GM23248 (cell line): ENCODE measurements around the gene PTGER3. TPM values are rescaled to one million over a fixed set of nuclear protein-coding genes. Genes with fewer than 3 reads are reported as not detected.
"Not testable (repeated sequence)": the region's sequence is repeated elsewhere in the genome, so short reads cannot be mapped to it uniquely, and the experiment has no call there.

Experiments
- DNase-seq: peaks from one replicate; pipeline ENCODE4 v3.0.0-alpha.2; 2015
- H2AFZ ChIP-seq: fragments of 200-600 bp; sonication (generic); 2 replicates; pipeline ENCODE4 v1.6.1; 2016; ENCODE audit warnings: antibody characterized with exemption
- H3F3A ChIP-seq: fragments of 200-600 bp; sonication (generic); 2 replicates; pipeline ENCODE4 v1.6.1; 2016; ENCODE audit warnings: mild to moderate bottlenecking, antibody characterized with exemption, mixed run types; ENCODE audit not compliant: insufficient read depth
- H3K27ac ChIP-seq: fragments of 200-600 bp; sonication (generic); 2 replicates; pipeline ENCODE4 v1.5.1; 2016; ENCODE audit warnings: mild to moderate bottlenecking
- H3K27me3 ChIP-seq: fragments of 200-600 bp; sonication (generic); replicated peaks from 2 replicates; pipeline ENCODE4 v1.6.1; 2016; ENCODE audit warnings: mild to moderate bottlenecking; ENCODE audit not compliant: insufficient read depth
- H3K36me3 ChIP-seq: fragments of 200-600 bp; sonication (generic); 2 replicates; pipeline ENCODE4 v1.6.1; 2016; ENCODE audit warnings: low read depth, mild to moderate bottlenecking
- H3K4me1 ChIP-seq: fragments of 200-600 bp; sonication (generic); 2 replicates; pipeline ENCODE4 v1.6.1; 2016; ENCODE audit warnings: mild to moderate bottlenecking; ENCODE audit not compliant: insufficient read depth
- H3K4me2 ChIP-seq: fragments of 200-600 bp; sonication (generic); one replicate; pipeline ENCODE4 v1.6.1; 2016; ENCODE audit warnings: mild to moderate bottlenecking; ENCODE audit not compliant: unreplicated experiment
- H3K4me3 ChIP-seq: fragments of 200-600 bp; sonication (generic); 2 replicates; pipeline ENCODE4 v1.5.1; 2016; ENCODE audit warnings: mild to moderate bottlenecking
- H3K79me2 ChIP-seq: fragments of 200-600 bp; sonication (generic); 2 replicates; pipeline ENCODE4 v1.6.1; 2016; ENCODE audit warnings: mild to moderate bottlenecking; ENCODE audit not compliant: insufficient read depth
- H3K9ac ChIP-seq: fragments of 200-600 bp; sonication (generic); 2 replicates; pipeline ENCODE4 v1.6.1; 2016; ENCODE audit warnings: mild to moderate bottlenecking
- H3K9me2 ChIP-seq: fragments of 200-600 bp; sonication (generic); 2 replicates; pipeline ENCODE4 v1.6.1; 2016; ENCODE audit warnings: mixed run types, mild to moderate bottlenecking, moderate library complexity; ENCODE audit not compliant: insufficient read depth
- H3K9me3 ChIP-seq: fragments of 200-600 bp; sonication (generic); one replicate; pipeline ENCODE4 v1.6.1; 2017; ENCODE audit warnings: low read depth
- H4K20me1 ChIP-seq: fragments of 200-600 bp; sonication (generic); 2 replicates; pipeline ENCODE4 v1.6.0; 2016; ENCODE audit not compliant: insufficient read depth
- EZH2 ChIP-seq: fragments of 200-600 bp; sonication (generic); IDR thresholded peaks from 2 replicates; pipeline ENCODE4 v1.6.1; 2018; ENCODE audit warnings: antibody characterized with exemption, mild to moderate bottlenecking; ENCODE audit not compliant: insufficient read depth, poor library complexity, severe bottlenecking
- EZH2phosphoT487 ChIP-seq: fragments of 200-600 bp; sonication (generic); IDR thresholded peaks from 2 replicates; pipeline ENCODE4 v1.6.1; 2018; ENCODE audit warnings: antibody characterized with exemption, moderate library complexity, mild to moderate bottlenecking, low read depth; ENCODE audit not compliant: insufficient read depth
- WGBS, 2 experiments: methylation state at CpG; one replicate each; pipeline ENCODE4 v1.1.6; 2015 to 2017; ENCODE audit warnings: low lambda C conversion rate in 2 of 2, low coverage in 1 of 2; ENCODE audit errors: missing lambda C conversion rate in 2 of 2; 5-methylcytosine and 5-hydroxymethylcytosine counted together
- in situ Hi-C: fragments of 300-500 bp; cut with MboI; formaldehyde crosslinking; loops from 2 replicates; pipeline ENCODE4 v1.15.0; 2020
- polyA plus RNA-seq: library from polyadenylated mRNA; unstranded; fragments of >200 nt; fragmentation: Nextera tagmentation; extraction: Ambion mirVana; gene quantifications from 2 replicates; pipeline ENCODE4 v1.2.1, GENCODE V29; 2016
- total RNA-seq: library from RNA; depleted of rRNA; stranded (reverse); fragments of >200 nt; shearing (Covaris generic); gene quantifications from 2 replicates; pipeline ENCODE4 v1.2.3, GENCODE V29; 2014

Gene PTGER3
- total and polyA plus RNA-seq, 2 experiments from 2014 or later: 0.31 to 0.97 TPM

GRCh38 chr1:70987497-70987896 is 60.1 kb downstream of the PTGER3 start:
- H3K9me2 ChIP-seq: no peaks in the 10 kb centered on the region
- no peak overlapping the region for H3K4me2 ChIP-seq
- H4K20me1 ChIP-seq: no peaks in the 10 kb centered on the region
- H3K4me1 ChIP-seq: no peaks in the 10 kb centered on the region
- WGBS, 2 experiments: 65 to 66% methylated on average over 2 of the region's 2 CpGs
- H2AFZ ChIP-seq: no peak overlapping the region
- H3K79me2 ChIP-seq: no peaks in the 10 kb centered on the region
- DNase-seq: no peak
- no peaks in the 10 kb centered on the region for H3K9me3 ChIP-seq
- no peak overlapping the region for H3K9ac ChIP-seq
- H3F3A ChIP-seq: no peaks in the 10 kb centered on the region
- no peak overlapping the region for H3K27ac ChIP-seq
- no peak for TF ChIP-seq EZH2
- TF ChIP-seq EZH2phosphoT487: no peak
- no peaks in the 10 kb centered on the region for H3K36me3 ChIP-seq
- in situ Hi-C loops: no loop called here
- no peak overlapping the region for H3K4me3 ChIP-seq
- H3K27me3 ChIP-seq: no peaks in the 10 kb centered on the region

- not testable (repeated sequence) for H3K79me2 ChIP-seq, H3K27ac ChIP-seq, DNase-seq
These were observed 61.8 kb downstream of the PTGER3 start for GRCh38 chr1:70985776-70986225.

GRCh38 chr1:70985278-70985677 is 62.3 kb downstream of the PTGER3 start:
- H3K27me3 ChIP-seq, H2AFZ ChIP-seq, H3K4me2 ChIP-seq, H3K4me3 ChIP-seq, H3K27ac ChIP-seq, H3K36me3 ChIP-seq, H3F3A ChIP-seq, H3K4me1 ChIP-seq, H3K9me2 ChIP-seq, H4K20me1 ChIP-seq, H3K79me2 ChIP-seq, in situ Hi-C loops, H3K9me3 ChIP-seq, H3K9ac ChIP-seq: not testable (repeated sequence)
- peak; percentile 6 for DNase-seq
- WGBS, 2 experiments: 75 to 76% methylated on average over 2 of the region's 2 CpGs

More at GRCh38 chr1:70985776-70986225, 61.8 kb downstream of the PTGER3 start:
- H3K9me3 ChIP-seq, H2AFZ ChIP-seq, H3F3A ChIP-seq, H3K9me2 ChIP-seq, H3K4me1 ChIP-seq, in situ Hi-C loops, H3K4me2 ChIP-seq, H3K4me3 ChIP-seq, H3K9ac ChIP-seq, H3K36me3 ChIP-seq, H4K20me1 ChIP-seq, H3K27me3 ChIP-seq: not testable (repeated sequence)
- 77 to 80% methylated on average over 5 of the region's 5 CpGs for WGBS, 2 experiments

GRCh38 chr1:70980361-70980760 is 67.3 kb downstream of the PTGER3 start:
- no peaks in the 10 kb centered on the region for H3K9me2 ChIP-seq
- no peaks in the 10 kb centered on the region for H3K27me3 ChIP-seq
- no peaks in the 10 kb centered on the region for H3K36me3 ChIP-seq
- no peaks in the 10 kb centered on the region for H3K79me2 ChIP-seq
- H3K9ac ChIP-seq: no peak overlapping the region
- H2AFZ ChIP-seq: no peak overlapping the region
- in situ Hi-C loops: no loop called here
- H3K27ac ChIP-seq: no peak overlapping the region
- H3K4me1 ChIP-seq: no peaks in the 10 kb centered on the region
- no peaks in the 10 kb centered on the region for H3K9me3 ChIP-seq
- H3K4me2 ChIP-seq: no peak overlapping the region
- H4K20me1 ChIP-seq: no peaks in the 10 kb centered on the region
- no peak for DNase-seq
- no peaks in the 10 kb centered on the region for H3F3A ChIP-seq
- no peak for TF ChIP-seq EZH2phosphoT487
- no peak for TF ChIP-seq EZH2
- 82 to 89% methylated on average over 1 of the region's 1 CpG for whole genome bisulfite sequencing, 2 experiments
- no peak overlapping the region for H3K4me3 ChIP-seq

GRCh38 chr1:70979881-70980280 is 67.7 kb downstream of the PTGER3 start:
- Histone ChIP-seq H3F3A (no peaks in the 10 kb centered on the region), H3K9ac (no peak overlapping the region), H3K27me3 (no peaks in the 10 kb centered on the region), H3K36me3 (no peaks in the 10 kb centered on the region), H3K79me2 (no peaks in the 10 kb centered on the region), H3K4me1 (no peaks in the 10 kb centered on the region), H2AFZ (no peak overlapping the region), H3K9me2 (no peaks in the 10 kb centered on the region), H4K20me1 (no peaks in the 10 kb centered on the region), H3K27ac (no peak overlapping the region), H3K9me3 (no peaks in the 10 kb centered on the region), H3K4me3 (no peak overlapping the region), H3K4me2 (no peak overlapping the region)
- no peak for TF ChIP-seq EZH2
- no peak for TF ChIP-seq EZH2phosphoT487
- WGBS, 2 experiments: 61 to 65% methylated on average over 2 of the region's 2 CpGs
- no peak for DNase-seq
- in situ Hi-C loops: no loop called here
